Stimulated activated CD8-positive, alpha-beta memory T cell treated with anti-CD3 and anti-CD28 coated beads, Interleukin-2, amount 100 ng/mL, for 1 hour (primary cell): ENCODE data around the gene VAMP8.
"Not testable (repeated sequence)": the region's sequence is repeated elsewhere in the genome, so short reads cannot be mapped to it uniquely, and the experiment has no call there.

Source experiments
- DNase-seq, 2 donors: peaks; one replicate each; pipeline ENCODE4 v3.0.0-alpha.2; 2020; ENCODE audit warnings: low read depth in 2 of 2

The VAMP8 gene

DNA sequence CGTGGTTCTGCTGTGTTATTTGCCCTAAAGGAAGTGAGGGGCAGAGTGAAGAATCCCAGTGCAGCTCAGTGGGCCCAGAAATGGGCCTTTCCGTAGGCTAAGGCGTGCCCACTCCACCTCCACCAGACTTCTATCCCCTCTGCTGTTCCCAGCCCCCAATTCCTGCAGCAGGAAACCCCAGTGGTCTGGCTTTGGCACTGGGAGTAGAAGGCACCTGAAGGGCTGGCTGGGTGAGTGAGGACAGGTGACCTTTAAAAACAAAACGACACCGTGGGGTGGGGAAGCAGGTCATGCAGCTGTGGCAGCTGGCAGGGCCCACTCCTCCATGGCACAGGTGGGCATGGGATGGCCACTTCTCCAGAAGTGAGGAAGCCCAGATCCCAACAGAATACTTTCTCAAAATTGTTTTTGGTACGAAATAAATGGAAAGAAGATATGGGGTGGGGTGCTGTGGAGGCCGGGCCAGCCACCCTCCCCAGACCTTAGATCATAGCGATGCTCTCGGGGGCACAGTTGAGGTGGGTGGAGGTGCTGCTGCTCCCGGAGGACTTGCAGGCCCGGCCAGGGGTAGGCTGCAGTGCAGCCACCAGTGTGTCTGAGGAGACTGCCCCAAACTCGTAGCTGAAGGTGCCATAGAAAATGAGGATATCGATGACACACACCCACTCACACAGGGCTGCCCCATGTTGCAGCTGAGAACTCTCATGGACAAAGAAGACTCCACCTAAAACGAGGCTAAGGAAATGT lies 21.4 kb downstream of the VAMP8 start:
- no peak for DNase-seq

DNA sequence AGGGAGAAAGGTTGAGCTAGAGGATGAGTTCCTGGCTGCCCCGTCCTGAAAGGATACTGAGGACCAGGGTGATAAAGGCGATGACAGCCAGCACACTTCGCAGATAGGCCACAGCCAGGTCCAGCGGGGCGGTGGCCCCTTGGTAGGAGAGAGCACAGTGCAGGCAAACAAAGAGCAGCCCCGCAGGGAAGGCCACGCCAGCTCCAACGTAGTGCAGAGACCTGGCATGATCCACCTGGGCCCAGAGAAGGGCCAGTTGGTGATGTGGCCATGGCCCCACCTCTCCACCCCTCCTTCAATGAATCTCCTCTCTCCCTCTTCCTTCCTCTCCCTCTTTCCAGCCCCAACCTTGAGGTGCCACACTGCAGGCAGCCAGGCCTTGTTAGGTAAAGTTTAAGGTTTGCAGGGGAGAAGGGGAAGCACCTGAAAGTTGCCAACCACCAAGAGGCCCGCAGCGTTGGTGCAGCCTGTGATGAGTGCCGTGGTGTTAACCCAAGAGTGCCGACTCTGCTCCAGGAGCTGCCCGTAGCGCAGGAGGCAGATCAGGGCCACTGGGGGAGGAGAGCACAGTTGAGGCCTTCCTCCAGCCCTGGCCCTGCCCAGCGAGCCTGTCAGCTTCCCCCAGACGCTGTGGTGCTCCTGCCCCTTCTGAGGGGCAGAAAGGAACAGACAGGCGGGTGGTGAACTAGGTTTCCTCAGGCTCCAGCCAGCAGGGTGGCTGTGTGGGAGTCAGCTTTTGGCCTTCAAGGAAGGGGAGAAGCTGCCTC lies 22.3 kb downstream of the VAMP8 start:
- DNase-seq: no peak

DNA sequence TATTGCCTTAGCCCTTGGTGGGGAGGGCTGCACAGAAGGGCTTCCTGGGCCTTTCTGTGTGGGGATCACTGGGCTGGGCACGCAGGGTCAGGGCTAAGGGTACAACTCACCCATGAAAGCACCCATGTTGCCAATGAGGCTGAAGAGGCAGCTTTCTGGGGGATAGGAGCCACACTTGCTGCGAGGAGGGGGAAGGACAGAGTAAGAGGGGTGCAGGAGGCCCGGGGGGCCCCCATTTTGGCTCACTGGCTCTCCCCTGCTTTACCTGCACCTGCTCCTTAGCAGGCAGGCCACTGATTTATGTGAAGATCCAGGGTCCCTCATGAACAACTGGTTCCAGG lies 22.8 kb downstream of the VAMP8 start:
- no peak for DNase-seq

- no peak for DNase-seq
Observed at GRCh38 chr2:85600951-85601770, 23.8 kb downstream of the VAMP8 start.

- no peak for DNase-seq
Observed at GRCh38 chr2:85601771-85602475, 24.5 kb downstream of the VAMP8 start.

- DNase-seq: peak; percentile 75 to 77
Observed at GRCh38 chr2:85602476-85603234, 25.3 kb downstream of the VAMP8 start, which contains the start of gene TMEM150A. Gene TMEM150A, minus strand, starts transcription at chr2:85602698. Its CDS starts 750 bp downstream, at chr2:85601948.

GRCh38 chr2:85604133-85604444 lies 26.7 kb downstream of the VAMP8 start:
- not testable (repeated sequence) for DNase-seq

- no peak for DNase-seq
Observed at GRCh38 chr2:85604568-85605339, 27.4 kb downstream of the VAMP8 start.

DNA sequence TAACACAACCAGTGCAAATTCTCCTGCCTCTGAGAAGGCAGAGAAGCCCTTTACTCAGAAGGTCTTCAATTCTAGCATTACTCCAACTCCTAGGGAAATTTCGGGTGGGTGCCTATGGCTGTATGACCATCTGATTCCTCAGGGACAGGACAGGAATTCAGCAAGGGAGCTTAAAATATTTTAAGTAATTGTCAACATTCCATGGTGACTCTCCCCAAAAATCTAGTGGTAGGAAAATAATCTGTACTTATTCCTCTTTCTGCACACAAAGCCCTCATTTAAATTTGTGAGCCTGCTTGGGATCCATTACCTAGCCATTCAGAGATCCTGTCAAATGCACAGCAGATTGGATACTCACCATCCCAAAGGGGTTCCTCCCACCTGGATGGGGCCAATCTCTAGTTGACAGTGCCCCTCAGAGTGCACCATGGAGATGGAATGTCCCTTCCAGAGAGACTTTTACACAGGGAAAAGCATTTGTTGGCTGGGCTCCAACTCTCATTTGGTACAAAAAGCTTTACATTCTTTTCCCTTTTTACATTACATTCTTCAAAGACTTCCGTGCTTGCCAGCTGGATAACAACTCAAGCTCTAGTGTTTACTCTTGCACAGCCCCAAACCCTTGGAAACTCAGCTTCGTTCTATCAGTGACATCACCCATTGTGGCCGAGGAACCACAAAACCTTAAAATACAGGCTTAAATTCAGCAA lies 28.2 kb downstream of the VAMP8 start:
- no peak for DNase-seq

GRCh38 chr2:85606116-85606455 lies 28.7 kb downstream of the VAMP8 start:
- DNase-seq: no peak

DNA sequence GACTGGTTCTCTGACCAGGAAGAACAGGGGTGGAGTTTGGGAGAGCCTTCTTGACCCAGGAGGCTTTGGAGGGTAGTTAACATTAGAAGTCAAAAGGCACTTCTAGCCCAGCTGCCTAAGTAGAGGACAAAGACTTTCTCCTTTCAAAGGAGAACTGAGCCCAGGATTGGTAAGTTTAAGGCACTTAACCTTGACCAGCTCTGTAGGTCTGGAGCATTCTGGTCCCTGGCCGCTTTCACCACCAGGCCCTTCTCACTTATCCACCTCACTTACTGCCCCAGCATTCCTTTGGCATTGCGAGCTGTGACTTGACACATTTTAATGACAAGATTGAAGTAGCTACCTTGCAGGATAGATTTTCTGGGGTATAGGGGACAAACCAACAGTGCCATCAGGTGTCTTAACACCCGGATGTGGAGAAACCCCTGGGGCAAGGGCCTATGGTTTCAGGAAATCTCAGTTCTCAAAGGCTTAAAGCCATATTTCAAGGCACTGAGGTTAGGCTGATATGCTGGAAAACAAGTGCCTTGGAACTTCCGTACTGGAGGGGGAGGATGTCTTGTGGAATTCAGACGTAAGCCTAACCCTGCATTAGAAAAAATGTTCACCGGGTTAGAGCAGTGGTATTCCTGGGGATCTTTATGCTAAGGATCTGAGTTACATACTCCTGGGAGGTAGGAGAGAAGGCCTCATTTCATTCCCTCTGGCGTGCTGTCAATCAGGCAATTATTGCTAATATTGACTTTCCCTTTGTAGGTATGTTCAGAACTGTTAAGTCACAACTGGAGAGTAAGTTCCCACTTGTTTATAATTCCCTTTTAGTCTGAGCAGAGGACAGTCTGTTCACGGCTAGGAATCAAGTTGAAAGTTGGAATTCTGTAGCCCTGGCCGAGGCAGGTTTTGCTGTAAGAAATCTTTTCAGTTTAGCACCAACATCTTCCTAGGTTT lies 30.2 kb downstream of the VAMP8 start:
- DNase-seq: no peak

DNA sequence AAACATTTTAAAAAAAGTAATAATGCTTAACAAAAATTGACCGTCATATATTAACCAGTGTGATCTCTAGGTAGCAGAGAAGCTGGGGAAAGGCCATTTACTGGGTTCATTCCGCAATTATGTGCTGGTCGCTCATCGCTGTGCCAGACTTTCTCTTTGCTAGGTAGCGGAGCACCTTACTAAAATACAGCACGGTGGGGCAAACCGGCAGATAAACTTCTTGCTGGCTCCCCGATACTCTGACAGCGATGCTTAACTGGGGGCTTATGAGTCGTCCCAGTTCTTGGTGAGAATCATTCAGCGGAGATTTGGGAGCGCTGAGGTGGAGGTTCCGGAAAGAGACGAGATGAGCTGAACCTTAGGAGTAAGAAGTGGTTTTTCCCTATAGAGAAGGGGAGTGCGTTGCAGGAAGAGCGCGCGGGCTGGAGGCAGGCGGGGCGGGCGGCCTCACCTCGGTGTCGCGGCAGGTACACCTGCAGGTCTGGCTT lies 33.9 kb downstream of the VAMP8 start:
- DNase-seq: no peak

GRCh38 chr2:85611705-85612587 lies 34.6 kb downstream of the VAMP8 start, which contains the start of gene C2orf68:
Gene C2orf68, minus strand, starts transcription at chr2:85612066. Its CDS starts 82 bp downstream, at chr2:85611984.
- peak; percentile 65 to 69 for DNase-seq

- DNase-seq: no peak
Observed at GRCh38 chr2:85613717-85614515, 36.5 kb downstream of the VAMP8 start.

- not testable (repeated sequence) for DNase-seq
Observed at GRCh38 chr2:85614757-85615156, 37.4 kb downstream of the VAMP8 start.

DNA sequence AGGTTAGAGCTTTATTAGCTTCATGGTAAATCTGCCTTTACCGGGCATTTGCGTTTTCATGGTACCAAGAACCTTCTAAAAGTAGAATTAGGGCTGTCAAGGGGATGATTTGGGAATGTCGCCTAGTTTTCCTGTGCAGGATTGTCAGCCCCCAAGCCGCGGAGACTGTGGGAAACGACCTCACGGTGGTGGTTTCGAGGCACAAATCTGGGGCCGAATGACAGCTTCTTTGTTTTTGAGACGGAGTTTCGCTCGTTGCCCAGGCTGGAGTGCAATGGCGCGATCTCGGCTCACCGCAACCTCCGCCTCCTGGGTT lies 38.0 kb downstream of the VAMP8 start:
- no peak for DNase-seq

DNA sequence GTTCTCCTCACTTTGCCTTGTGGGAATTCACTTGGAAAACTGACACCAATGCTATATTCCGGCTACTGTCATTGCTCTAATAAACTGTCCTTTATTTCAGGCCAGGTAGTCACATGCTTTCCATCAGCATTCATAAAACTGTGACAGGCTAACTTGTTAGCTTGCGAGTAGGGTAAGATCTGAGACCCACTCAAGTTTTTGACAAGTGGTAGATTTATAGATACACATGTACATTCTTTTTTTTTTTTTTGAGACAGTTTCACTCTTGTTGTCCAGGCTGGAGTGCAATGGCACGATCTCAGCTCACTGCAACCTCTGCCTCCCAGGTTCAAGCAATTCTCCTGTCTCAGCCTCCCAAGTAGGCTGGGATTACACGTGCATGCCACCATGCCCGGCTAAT lies 40.3 kb downstream of the VAMP8 start:
- not testable (repeated sequence) for DNase-seq
